ENCODE data around the gene ARSA.

GRCh38 chr22:50581031-50581949 is 46.7 kb downstream of the ARSA start:
- TF ChIP-seq, protein P1, sequence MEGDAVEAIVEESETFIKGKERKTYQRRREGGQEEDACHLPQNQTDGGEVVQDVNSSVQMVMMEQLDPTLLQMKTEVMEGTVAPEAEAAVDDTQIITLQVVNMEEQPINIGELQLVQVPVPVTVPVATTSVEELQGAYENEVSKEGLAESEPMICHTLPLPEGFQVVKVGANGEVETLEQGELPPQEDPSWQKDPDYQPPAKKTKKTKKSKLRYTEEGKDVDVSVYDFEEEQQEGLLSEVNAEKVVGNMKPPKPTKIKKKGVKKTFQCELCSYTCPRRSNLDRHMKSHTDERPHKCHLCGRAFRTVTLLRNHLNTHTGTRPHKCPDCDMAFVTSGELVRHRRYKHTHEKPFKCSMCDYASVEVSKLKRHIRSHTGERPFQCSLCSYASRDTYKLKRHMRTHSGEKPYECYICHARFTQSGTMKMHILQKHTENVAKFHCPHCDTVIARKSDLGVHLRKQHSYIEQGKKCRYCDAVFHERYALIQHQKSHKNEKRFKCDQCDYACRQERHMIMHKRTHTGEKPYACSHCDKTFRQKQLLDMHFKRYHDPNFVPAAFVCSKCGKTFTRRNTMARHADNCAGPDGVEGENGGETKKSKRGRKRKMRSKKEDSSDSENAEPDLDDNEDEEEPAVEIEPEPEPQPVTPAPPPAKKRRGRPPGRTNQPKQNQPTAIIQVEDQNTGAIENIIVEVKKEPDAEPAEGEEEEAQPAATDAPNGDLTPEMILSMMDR (tag by site-specific recombination; IDR thresholded peaks at IDR 0.05) = no peak
- TF ChIP-seq ZNF660 (tag by site-specific recombination; IDR thresholded peaks at IDR 0.05) (peak; percentile 58; the same call in 1 of the 2 replicates), BCL11A (tag by site-specific recombination; IDR thresholded peaks at IDR 0.05; ENCODE audit: low read depth) (no peak), SP2 (tag by site-specific recombination; IDR thresholded peaks at IDR 0.05) (no peak), ZNF701 (tag by site-specific recombination; IDR thresholded peaks at IDR 0.05) (no peak), ZBTB49 (tag by site-specific recombination; IDR thresholded peaks at IDR 0.05; ENCODE audit: low read depth) (no peak)
